Glutamatergic neuron (in vitro differentiated cells): ENCODE measurements around the gene FAM13C. TPM values are rescaled to one million over a fixed set of nuclear protein-coding genes. Genes with fewer than 3 reads are reported as not detected.

Experiments
- DNase-seq: peaks from one replicate; pipeline ENCODE4 v3.0.0; 2022
- H3K27ac Mint-ChIP-seq: one replicate; pipeline ENCODE4 v1.8.0; 2020; ENCODE audit warnings: mild to moderate bottlenecking, mixed read lengths, inconsistent platforms; ENCODE audit not compliant: unreplicated experiment
- H3K27me3 Mint-ChIP-seq: one replicate; pipeline ENCODE4 v1.8.0; 2020; ENCODE audit warnings: mild to moderate bottlenecking, moderate library complexity, mixed read lengths, inconsistent platforms; ENCODE audit not compliant: unreplicated experiment
- H3K36me3 Mint-ChIP-seq: one replicate; pipeline ENCODE4 v1.8.0; 2020; ENCODE audit warnings: mild to moderate bottlenecking, mixed read lengths, inconsistent platforms; ENCODE audit not compliant: unreplicated experiment
- H3K4me1 Mint-ChIP-seq: one replicate; pipeline ENCODE4 v1.8.0; 2020; ENCODE audit warnings: mild to moderate bottlenecking, low read depth, mixed read lengths, inconsistent platforms; ENCODE audit not compliant: unreplicated experiment
- H3K4me3 Mint-ChIP-seq: one replicate; pipeline ENCODE4 v1.8.0; 2020; ENCODE audit warnings: mild to moderate bottlenecking, mixed read lengths, inconsistent platforms; ENCODE audit not compliant: unreplicated experiment
- H3K9me3 Mint-ChIP-seq: one replicate; pipeline ENCODE4 v1.8.0; 2020; ENCODE audit warnings: mild to moderate bottlenecking, moderate library complexity, mixed read lengths, inconsistent platforms; ENCODE audit not compliant: unreplicated experiment
- CTCF ChIP-seq: fragments of 200-600 bp; sonication (generic); IDR thresholded peaks from one replicate; pipeline ENCODE4 v1.5.0; 2021; ENCODE audit not compliant: partially characterized antibody, unreplicated experiment
- total RNA-seq: library from RNA; stranded (reverse); fragmentation: NEBNext Ultra II Directional; extraction: Animal tissue kit (Norgen Biotek cat#: 25700); gene quantifications from one replicate; pipeline ENCODE4 v1.2.1, GENCODE V29; 2021; ENCODE audit not compliant: unreplicated experiment

FAM13C gene
- total RNA-seq, 1 donor from 2014 or later = 17.8 TPM

- no peak for DNase-seq
- Mint-ChIP-seq H3K4me1 (peaks cover 6% of the 10 kb centered on the region), H3K27me3 (no peaks in the 10 kb centered on the region), H3K36me3 (no peaks in the 10 kb centered on the region), H3K9me3 (peaks cover 2% of the 10 kb centered on the region), H3K4me3 (no peak overlapping the region), H3K27ac (no peak overlapping the region)
- no peak for TF ChIP-seq CTCF
These were observed 3.9 kb upstream of the FAM13C start for GRCh38 chr10:59366290-59366689.

GRCh38 chr10:59363446-59363958 is 1.2 kb upstream of the FAM13C start:
- no peak for TF ChIP-seq CTCF
- H3K4me3 Mint-ChIP-seq = peak overlapping the region; percentile 90

GRCh38 chr10:59362959-59363381 is 621 bp upstream of the FAM13C start:
- H3K9me3 Mint-ChIP-seq = peaks cover 3% of the 10 kb centered on the region
- no peaks in the 10 kb centered on the region for H3K27me3 Mint-ChIP-seq
- TF ChIP-seq CTCF = no peak
- peak overlapping the region; percentile 92 for H3K27ac Mint-ChIP-seq
- peak; percentile 50 for DNase-seq
- H3K4me1 Mint-ChIP-seq = peaks cover 9% of the 10 kb centered on the region
- H3K4me3 Mint-ChIP-seq = peak overlapping the region; percentile 90
- H3K36me3 Mint-ChIP-seq = no peaks in the 10 kb centered on the region

More at GRCh38 chr10:59363446-59363958, 1.2 kb upstream of the FAM13C start:
- H3K27me3 Mint-ChIP-seq = no peaks in the 10 kb centered on the region
- no peak overlapping the region for H3K27ac Mint-ChIP-seq
- H3K36me3 Mint-ChIP-seq = no peaks in the 10 kb centered on the region
- H3K4me1 Mint-ChIP-seq = peaks cover 9% of the 10 kb centered on the region
- H3K9me3 Mint-ChIP-seq = peaks cover 3% of the 10 kb centered on the region
- no peak for DNase-seq

- Mint-ChIP-seq H3K27ac (peak overlapping the region; percentile 88), H3K4me1 (peaks cover 9% of the 10 kb centered on the region), H3K9me3 (peaks cover 3% of the 10 kb centered on the region), H3K36me3 (no peaks in the 10 kb centered on the region), H3K27me3 (no peaks in the 10 kb centered on the region), H3K4me3 (peak overlapping the region; percentile 90)
- no peak for DNase-seq
- TF ChIP-seq CTCF = no peak
These were observed 646 bp downstream of the FAM13C start for GRCh38 chr10:59361663-59362143.

GRCh38 chr10:59360605-59361405 is 1.5 kb downstream of the FAM13C start:
- H3K9me3 Mint-ChIP-seq = peaks cover 3% of the 10 kb centered on the region
- no peak for TF ChIP-seq CTCF
- H3K27me3 Mint-ChIP-seq = no peaks in the 10 kb centered on the region
- H3K4me1 Mint-ChIP-seq = peaks cover 7% of the 10 kb centered on the region
- peaks cover 4% of the 10 kb centered on the region for H3K36me3 Mint-ChIP-seq
- no peak for DNase-seq
- peak overlapping the region; percentile 70 for H3K4me3 Mint-ChIP-seq
- no peak overlapping the region for H3K27ac Mint-ChIP-seq
